ENCODE measurements around the gene LCK. TPM values are rescaled to one million over a fixed set of nuclear protein-coding genes. Genes with fewer than 3 reads are reported as not detected.
A peak's percentile ranks its signal among the peaks of the same experiment; 100 is the strongest.

Gene LCK
- total and polyA plus RNA-seq, 8 donors, result 0.95 to 8.8 (median 1.7) TPM

DNA sequence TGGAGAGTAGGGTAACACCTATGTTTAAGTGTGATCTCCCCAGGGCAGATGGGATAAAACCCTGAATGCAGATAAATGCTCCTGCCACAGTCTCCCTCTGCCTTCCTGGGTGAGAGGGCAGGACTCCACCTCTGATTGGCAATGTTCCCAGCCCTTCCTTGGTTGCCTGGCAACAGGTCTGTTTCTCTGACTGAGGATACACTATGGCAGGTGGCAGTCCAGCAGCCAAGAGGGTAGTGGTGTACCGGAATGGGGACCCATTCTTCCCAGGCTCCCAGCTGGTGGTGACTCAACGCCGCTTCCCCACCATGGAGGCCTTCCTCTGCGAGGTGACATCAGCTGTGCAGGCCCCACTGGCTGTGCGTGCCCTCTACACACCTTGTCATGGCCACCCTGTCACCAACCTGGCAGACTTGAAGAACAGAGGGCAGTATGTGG, 42.2 kb upstream of the LCK start, which contains the start of gene DCDC2B:
Gene DCDC2B, plus strand, starts transcription at position 199 of the 438 bp plus-strand sequence. Its CDS starts 5 bp downstream, at position 204.
- TF ChIP-seq, protein P1, sequence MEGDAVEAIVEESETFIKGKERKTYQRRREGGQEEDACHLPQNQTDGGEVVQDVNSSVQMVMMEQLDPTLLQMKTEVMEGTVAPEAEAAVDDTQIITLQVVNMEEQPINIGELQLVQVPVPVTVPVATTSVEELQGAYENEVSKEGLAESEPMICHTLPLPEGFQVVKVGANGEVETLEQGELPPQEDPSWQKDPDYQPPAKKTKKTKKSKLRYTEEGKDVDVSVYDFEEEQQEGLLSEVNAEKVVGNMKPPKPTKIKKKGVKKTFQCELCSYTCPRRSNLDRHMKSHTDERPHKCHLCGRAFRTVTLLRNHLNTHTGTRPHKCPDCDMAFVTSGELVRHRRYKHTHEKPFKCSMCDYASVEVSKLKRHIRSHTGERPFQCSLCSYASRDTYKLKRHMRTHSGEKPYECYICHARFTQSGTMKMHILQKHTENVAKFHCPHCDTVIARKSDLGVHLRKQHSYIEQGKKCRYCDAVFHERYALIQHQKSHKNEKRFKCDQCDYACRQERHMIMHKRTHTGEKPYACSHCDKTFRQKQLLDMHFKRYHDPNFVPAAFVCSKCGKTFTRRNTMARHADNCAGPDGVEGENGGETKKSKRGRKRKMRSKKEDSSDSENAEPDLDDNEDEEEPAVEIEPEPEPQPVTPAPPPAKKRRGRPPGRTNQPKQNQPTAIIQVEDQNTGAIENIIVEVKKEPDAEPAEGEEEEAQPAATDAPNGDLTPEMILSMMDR (IDR thresholded peaks at IDR 0.05), result no peak
- H3K9me3 ChIP-seq, result no peaks in the 10 kb centered on the region
- DNase-seq, result peak in 2 of 4 donors; percentile 59 to 65
- no peak within 1 kb of the TSS for H3K4me3 ChIP-seq
- peak; percentile 8 for ATAC-seq
- no peaks in the 10 kb centered on the region for H3K27me3 ChIP-seq
- intact Hi-C loops (cut with DNase I), result no loop called here
- peaks cover 0 to 7% of the 10 kb centered on the region in 2 donors for H3K36me3 ChIP-seq
- H3K27ac ChIP-seq, result no peak within 1 kb of the TSS
- H3K4me1 ChIP-seq, result peaks cover 6 to 15% of the 10 kb centered on the region in 2 donors

DNA sequence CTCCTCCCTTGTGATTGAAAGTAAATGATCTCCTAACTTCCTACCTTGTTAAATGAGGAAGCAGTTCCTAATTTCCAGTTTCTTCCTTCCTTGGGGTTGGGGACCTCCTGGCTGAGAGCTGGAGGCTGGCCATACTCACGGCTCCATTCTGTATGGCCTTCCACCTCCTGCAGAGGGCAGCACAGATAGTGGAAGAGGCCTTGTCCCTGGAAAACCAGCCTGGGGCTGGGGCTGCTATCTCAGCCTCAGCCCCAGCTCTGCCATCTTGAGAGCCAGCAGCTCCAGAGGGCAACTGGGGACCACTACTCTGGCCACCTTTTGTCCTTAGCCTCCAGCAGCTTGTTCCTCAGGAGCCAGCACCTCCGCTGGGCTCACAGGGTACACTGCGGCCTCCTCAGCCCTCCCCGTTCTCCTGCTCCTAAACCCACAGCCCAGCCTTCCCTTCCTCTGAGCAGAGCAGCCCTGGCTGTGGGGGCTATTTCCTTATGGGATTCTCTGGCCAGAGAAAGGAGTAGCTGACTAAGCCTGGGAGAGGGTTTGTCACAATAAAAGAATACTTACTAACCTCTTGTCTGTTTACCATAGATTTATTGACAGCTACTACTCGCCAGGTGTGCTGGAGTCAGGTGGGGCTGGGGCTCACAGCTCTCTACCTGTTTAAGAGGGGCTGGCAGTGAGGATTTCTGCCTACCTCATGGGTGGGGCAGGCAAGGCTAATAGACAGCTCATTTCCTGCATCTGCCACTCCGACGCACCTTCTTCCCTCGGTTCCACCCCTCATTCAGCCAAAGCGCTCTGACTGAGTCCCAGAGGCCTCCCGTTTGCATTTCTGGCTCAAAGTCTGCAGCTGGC, 35.2 kb upstream of the LCK start:
- peak; percentile 88 for ATAC-seq
- H3K27ac ChIP-seq, result no peak overlapping the region

DNA sequence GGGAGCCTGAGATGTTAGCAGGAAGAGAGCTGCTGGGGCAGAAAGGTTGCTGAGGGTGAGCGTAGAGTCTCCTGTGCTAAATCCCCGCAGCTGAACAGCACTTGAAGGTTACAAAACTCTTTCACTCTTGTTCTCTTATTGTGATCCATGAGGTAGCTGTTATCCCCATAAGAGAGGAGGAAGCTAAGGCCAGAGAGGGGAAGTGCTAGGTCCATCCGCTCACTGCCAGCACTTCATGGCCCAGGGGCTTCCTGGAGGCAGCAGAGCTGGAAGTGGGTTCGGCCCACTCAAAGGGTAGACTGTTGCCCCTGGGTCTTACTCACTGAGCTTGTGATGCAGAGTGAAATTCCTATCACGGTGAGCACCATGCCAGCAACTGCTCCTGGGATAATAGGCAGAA, 34.5 kb upstream of the LCK start:
- TF ChIP-seq, protein P1 (IDR thresholded peaks at IDR 0.05), result no peak
- intact Hi-C loops (cut with DNase I), result no loop called here
- H3K27ac ChIP-seq, result peak overlapping the region in 1 of 2 donors; percentile 45
- peaks cover 0 to 53% of the 10 kb centered on the region in 2 donors for H3K36me3 ChIP-seq
- no peaks in the 10 kb centered on the region for H3K27me3 ChIP-seq
- H3K4me1 ChIP-seq, result peaks cover 10 to 22% of the 10 kb centered on the region in 2 donors
- no peak overlapping the region for H3K4me3 ChIP-seq
- no peak for DNase-seq
- no peak for ATAC-seq
- H3K9me3 ChIP-seq, result no peaks in the 10 kb centered on the region

More for the DNA sequence above, 35.2 kb upstream of the LCK start:
- peak in 2 of 4 donors; percentile 48 to 64 for DNase-seq
- Histone ChIP-seq H3K4me3 (no peak overlapping the region), H3K36me3 (peaks cover 0 to 53% of the 10 kb centered on the region in 2 donors), H3K4me1 (peaks cover 4 to 15% of the 10 kb centered on the region in 2 donors), H3K27me3 (no peaks in the 10 kb centered on the region), H3K9me3 (no peaks in the 10 kb centered on the region)
- TF ChIP-seq, protein P1 (IDR thresholded peaks at IDR 0.05), result peak; percentile 62 to 76
- intact Hi-C loops (cut with DNase I), result no loop called here

DNA sequence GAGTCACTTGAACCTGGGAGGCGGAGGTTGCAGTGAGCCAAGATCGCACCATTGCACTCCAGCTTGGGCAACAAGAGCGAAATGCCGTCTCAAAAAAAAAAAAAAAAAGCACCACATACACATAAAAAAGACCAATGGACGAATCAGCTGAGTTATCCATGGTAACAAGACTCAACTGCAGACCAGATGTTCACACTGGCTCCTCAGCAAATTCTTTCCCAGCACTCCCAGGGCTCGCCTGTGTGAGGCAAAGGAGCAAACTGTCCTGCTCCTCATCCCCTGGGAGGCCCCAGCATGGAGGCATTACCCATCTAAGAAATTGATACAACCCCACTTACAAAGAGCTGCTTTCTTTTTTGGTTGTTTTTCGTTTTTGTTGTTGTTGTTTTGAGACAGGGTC, 32.0 kb upstream of the LCK start:
- H3K36me3 ChIP-seq, result peaks cover 0 to 51% of the 10 kb centered on the region in 2 donors
- TF ChIP-seq, protein P1 (IDR thresholded peaks at IDR 0.05), result no peak
- ATAC-seq (no peak), DNase-seq (no peak)
- no peaks in the 10 kb centered on the region for H3K9me3 ChIP-seq
- intact Hi-C loops (cut with DNase I), result no loop called here
- H3K27ac ChIP-seq, result no peak overlapping the region
- H3K27me3 ChIP-seq, result no peaks in the 10 kb centered on the region
- H3K4me3 ChIP-seq, result no peak overlapping the region
- H3K4me1 ChIP-seq, result peaks cover 22 to 35% of the 10 kb centered on the region in 2 donors

Measured in left lung (tissue), 10 donors.